ENCODE data around the gene PODXL2.
"Not testable (repeated sequence)": the region's sequence is repeated elsewhere in the genome, so short reads cannot be mapped to it uniquely, and the experiment has no call there.

Gene PODXL2

GRCh38 chr3:127652246-127652995 is 23.4 kb downstream of the PODXL2 start:
- Histone ChIP-seq H3K4me2 (ENCODE audit: low read length) (no peak overlapping the region), H3K9me3 (replicated peaks; ENCODE audit: low read length) (no peaks in the 10 kb centered on the region), H3K4me1 (ENCODE audit: control insufficient read depth, insufficient read depth, low read length) (no peaks in the 10 kb centered on the region), H3K9ac (ENCODE audit: low read depth, low read length) (no peak overlapping the region), H3K36me3 (ENCODE audit: insufficient read depth, low read length) (no peaks in the 10 kb centered on the region), H3K4me3 (ENCODE audit: low read length) (no peak overlapping the region), H3K27me3 (ENCODE audit: control insufficient read depth, insufficient read depth, low read length) (no peaks in the 10 kb centered on the region)

DNA sequence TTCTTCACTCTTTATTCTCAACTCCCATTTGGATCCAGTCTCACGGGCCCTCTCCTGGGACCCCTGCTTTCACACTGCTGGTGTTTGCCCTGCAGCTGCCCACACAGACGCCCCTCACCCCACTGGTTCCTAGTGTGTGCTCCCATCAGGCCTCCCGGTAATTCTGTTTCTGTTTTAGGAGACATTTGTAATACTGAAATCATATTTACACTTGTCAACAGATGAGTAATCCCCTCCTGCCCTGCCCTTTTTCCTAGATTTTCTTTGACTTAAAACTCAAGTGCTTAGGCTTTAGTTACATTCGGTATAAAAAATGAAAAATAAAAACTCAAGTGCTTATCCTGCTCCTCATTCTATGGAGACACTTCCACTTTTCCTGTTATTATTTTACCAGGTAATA is 25.4 kb downstream of the PODXL2 start:
- no peaks in the 10 kb centered on the region for H3K27me3 ChIP-seq (ENCODE audit: control insufficient read depth, insufficient read depth, low read length)
- no peaks in the 10 kb centered on the region for H3K36me3 ChIP-seq (ENCODE audit: insufficient read depth, low read length)
- no peak overlapping the region for H3K4me3 ChIP-seq (ENCODE audit: low read length)
- H3K9me3 ChIP-seq (replicated peaks; ENCODE audit: low read length), result no peaks in the 10 kb centered on the region
- H3K4me2 ChIP-seq (ENCODE audit: low read length), result no peak overlapping the region
- no peaks in the 10 kb centered on the region for H3K4me1 ChIP-seq (ENCODE audit: control insufficient read depth, insufficient read depth, low read length)
- H3K9ac ChIP-seq (ENCODE audit: low read depth, low read length), result no peak overlapping the region

GRCh38 chr3:127654993-127655392 is 26.0 kb downstream of the PODXL2 start:
- H3K4me3 ChIP-seq (ENCODE audit: low read length); H3K9me3 ChIP-seq (replicated peaks; ENCODE audit: low read length); H3K27me3 ChIP-seq (ENCODE audit: control insufficient read depth, insufficient read depth, low read length); H3K36me3 ChIP-seq (ENCODE audit: insufficient read depth, low read length); H3K4me2 ChIP-seq (ENCODE audit: low read length); H3K9ac ChIP-seq (ENCODE audit: low read depth, low read length); H3K4me1 ChIP-seq (ENCODE audit: control insufficient read depth, insufficient read depth, low read length): not testable (repeated sequence)

- Histone ChIP-seq H3K9ac (ENCODE audit: low read depth, low read length) (no peak overlapping the region), H3K9me3 (replicated peaks; ENCODE audit: low read length) (no peaks in the 10 kb centered on the region), H3K27me3 (ENCODE audit: control insufficient read depth, insufficient read depth, low read length) (no peaks in the 10 kb centered on the region), H3K4me3 (ENCODE audit: low read length) (no peak overlapping the region), H3K36me3 (ENCODE audit: insufficient read depth, low read length) (no peaks in the 10 kb centered on the region), H3K4me2 (ENCODE audit: low read length) (no peak overlapping the region), H3K4me1 (ENCODE audit: control insufficient read depth, insufficient read depth, low read length) (no peaks in the 10 kb centered on the region)
These were observed 26.7 kb downstream of the PODXL2 start for GRCh38 chr3:127655641-127656040.

GRCh38 chr3:127656906-127657305 is 27.9 kb downstream of the PODXL2 start:
- Histone ChIP-seq H3K4me2 (ENCODE audit: low read length) (no peak overlapping the region), H3K4me3 (ENCODE audit: low read length) (no peak overlapping the region), H3K9me3 (replicated peaks; ENCODE audit: low read length) (no peaks in the 10 kb centered on the region)

DNA sequence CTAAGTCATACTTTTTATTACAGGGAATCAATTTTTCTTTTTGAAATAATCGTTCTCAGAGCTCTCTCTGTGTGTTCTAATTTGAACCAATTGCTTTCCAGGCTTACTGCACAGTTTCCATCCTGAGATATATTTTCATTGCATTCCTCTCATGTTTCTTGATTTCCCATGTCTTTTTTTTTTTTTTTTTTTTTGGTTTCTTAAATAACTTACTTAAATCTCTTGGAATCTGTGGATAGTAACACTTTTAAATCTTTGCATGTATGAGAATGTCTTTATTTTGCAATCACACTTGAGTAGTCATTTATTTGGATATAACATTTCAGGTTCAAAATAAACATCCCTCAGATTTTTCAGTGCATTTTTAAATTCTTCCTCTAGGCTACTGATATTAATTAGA is 29.2 kb downstream of the PODXL2 start:
- Histone ChIP-seq H3K4me3 (ENCODE audit: low read length) (no peak overlapping the region), H3K9ac (ENCODE audit: low read depth, low read length) (no peak overlapping the region), H3K9me3 (replicated peaks; ENCODE audit: low read length) (no peaks in the 10 kb centered on the region), H3K27me3 (ENCODE audit: control insufficient read depth, insufficient read depth, low read length) (no peaks in the 10 kb centered on the region), H3K36me3 (ENCODE audit: insufficient read depth, low read length) (no peaks in the 10 kb centered on the region), H3K4me2 (ENCODE audit: low read length) (no peak overlapping the region), H3K4me1 (ENCODE audit: control insufficient read depth, insufficient read depth, low read length) (no peaks in the 10 kb centered on the region)

More at GRCh38 chr3:127656906-127657305, 27.9 kb downstream of the PODXL2 start:
- Histone ChIP-seq H3K9ac (ENCODE audit: low read depth, low read length) (no peak overlapping the region), H3K4me1 (ENCODE audit: control insufficient read depth, insufficient read depth, low read length) (no peaks in the 10 kb centered on the region), H3K27me3 (ENCODE audit: control insufficient read depth, insufficient read depth, low read length) (no peaks in the 10 kb centered on the region), H3K36me3 (ENCODE audit: insufficient read depth, low read length) (no peaks in the 10 kb centered on the region)

GRCh38 chr3:127660621-127661251 is 31.8 kb downstream of the PODXL2 start:
- Histone ChIP-seq H3K27me3 (ENCODE audit: control insufficient read depth, insufficient read depth, low read length) (no peaks in the 10 kb centered on the region), H3K9me3 (replicated peaks; ENCODE audit: low read length) (no peaks in the 10 kb centered on the region), H3K4me2 (ENCODE audit: low read length) (no peak overlapping the region), H3K9ac (ENCODE audit: low read depth, low read length) (no peak overlapping the region), H3K4me1 (ENCODE audit: control insufficient read depth, insufficient read depth, low read length) (no peaks in the 10 kb centered on the region), H3K4me3 (ENCODE audit: low read length) (no peak overlapping the region), H3K36me3 (ENCODE audit: insufficient read depth, low read length) (no peaks in the 10 kb centered on the region)

GRCh38 chr3:127661600-127661999 is 32.6 kb downstream of the PODXL2 start:
- no peaks in the 10 kb centered on the region for H3K4me1 ChIP-seq (ENCODE audit: control insufficient read depth, insufficient read depth, low read length)
- no peaks in the 10 kb centered on the region for H3K27me3 ChIP-seq (ENCODE audit: control insufficient read depth, insufficient read depth, low read length)
- H3K36me3 ChIP-seq (ENCODE audit: insufficient read depth, low read length), result no peaks in the 10 kb centered on the region
- H3K9me3 ChIP-seq (replicated peaks; ENCODE audit: low read length), result no peaks in the 10 kb centered on the region
- H3K9ac ChIP-seq (ENCODE audit: low read depth, low read length), result no peak overlapping the region
- no peak overlapping the region for H3K4me2 ChIP-seq (ENCODE audit: low read length)
- no peak overlapping the region for H3K4me3 ChIP-seq (ENCODE audit: low read length)

DNA sequence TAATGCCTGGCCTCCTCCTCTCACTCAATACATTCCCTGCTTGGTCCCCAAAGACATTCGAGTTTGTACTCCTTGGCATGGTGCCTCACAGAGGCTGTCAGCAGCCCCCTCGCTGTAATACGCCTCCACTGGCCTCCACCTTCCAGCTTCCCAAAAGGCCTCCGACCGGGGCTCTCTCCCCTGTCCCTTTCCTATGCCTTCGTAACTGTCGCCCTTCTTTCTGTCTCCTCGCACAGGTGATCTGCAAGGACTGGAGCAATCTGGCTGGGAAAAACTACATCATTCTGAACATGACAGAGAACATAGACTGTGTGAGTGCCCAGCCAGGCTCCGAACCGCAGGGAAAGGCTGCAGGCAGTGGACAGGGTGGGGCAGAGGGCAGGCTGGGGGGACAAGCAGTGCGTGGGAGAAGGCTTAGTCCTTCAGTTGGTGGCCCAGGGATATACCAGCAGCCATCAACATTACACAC is 33.0 kb downstream of the PODXL2 start:
- no peaks in the 10 kb centered on the region for H3K4me1 ChIP-seq (ENCODE audit: control insufficient read depth, insufficient read depth, low read length)

GRCh38 chr3:127663151-127663550 is 34.2 kb downstream of the PODXL2 start:
- Histone ChIP-seq H3K9ac (ENCODE audit: low read depth, low read length) (no peak overlapping the region), H3K4me1 (ENCODE audit: control insufficient read depth, insufficient read depth, low read length) (no peaks in the 10 kb centered on the region), H3K4me2 (ENCODE audit: low read length) (no peak overlapping the region), H3K36me3 (ENCODE audit: insufficient read depth, low read length) (no peaks in the 10 kb centered on the region), H3K4me3 (ENCODE audit: low read length) (no peak overlapping the region), H3K27me3 (ENCODE audit: control insufficient read depth, insufficient read depth, low read length) (no peaks in the 10 kb centered on the region), H3K9me3 (replicated peaks; ENCODE audit: low read length) (no peaks in the 10 kb centered on the region)

More for the DNA sequence above, 33.0 kb downstream of the PODXL2 start:
- Histone ChIP-seq H3K36me3 (ENCODE audit: insufficient read depth, low read length) (no peaks in the 10 kb centered on the region), H3K4me2 (ENCODE audit: low read length) (no peak overlapping the region), H3K27me3 (ENCODE audit: control insufficient read depth, insufficient read depth, low read length) (no peaks in the 10 kb centered on the region), H3K9me3 (replicated peaks; ENCODE audit: low read length) (no peaks in the 10 kb centered on the region), H3K9ac (ENCODE audit: low read depth, low read length) (no peak overlapping the region), H3K4me3 (ENCODE audit: low read length) (no peak overlapping the region)

- Histone ChIP-seq H3K9me3 (replicated peaks; ENCODE audit: low read length) (no peaks in the 10 kb centered on the region), H3K27me3 (ENCODE audit: control insufficient read depth, insufficient read depth, low read length) (no peaks in the 10 kb centered on the region), H3K9ac (ENCODE audit: low read depth, low read length) (no peak overlapping the region), H3K36me3 (ENCODE audit: insufficient read depth, low read length) (no peaks in the 10 kb centered on the region), H3K4me2 (ENCODE audit: low read length) (no peak overlapping the region), H3K4me1 (ENCODE audit: control insufficient read depth, insufficient read depth, low read length) (no peaks in the 10 kb centered on the region), H3K4me3 (ENCODE audit: low read length) (no peak overlapping the region)
These were observed 36.2 kb downstream of the PODXL2 start for GRCh38 chr3:127665165-127665564.

GRCh38 chr3:127665586-127665985 is 36.6 kb downstream of the PODXL2 start:
- H3K36me3 ChIP-seq (ENCODE audit: insufficient read depth, low read length), result no peaks in the 10 kb centered on the region
- H3K4me2 ChIP-seq (ENCODE audit: low read length), result no peak overlapping the region
- no peaks in the 10 kb centered on the region for H3K9me3 ChIP-seq (replicated peaks; ENCODE audit: low read length)
- H3K4me1 ChIP-seq (ENCODE audit: control insufficient read depth, insufficient read depth, low read length), result no peaks in the 10 kb centered on the region
- no peak overlapping the region for H3K9ac ChIP-seq (ENCODE audit: low read depth, low read length)
- H3K27me3 ChIP-seq (ENCODE audit: control insufficient read depth, insufficient read depth, low read length), result no peaks in the 10 kb centered on the region
- no peak overlapping the region for H3K4me3 ChIP-seq (ENCODE audit: low read length)
